Measurements from ENCODE around the gene MET. TPM values are rescaled to one million over a fixed set of nuclear protein-coding genes. Genes with fewer than 3 reads are reported as not detected.
A peak's percentile ranks its signal among the peaks of the same experiment; 100 is the strongest.

MET gene
- total RNA-seq, 1 experiment from 2014 or later: 242 TPM

DNA sequence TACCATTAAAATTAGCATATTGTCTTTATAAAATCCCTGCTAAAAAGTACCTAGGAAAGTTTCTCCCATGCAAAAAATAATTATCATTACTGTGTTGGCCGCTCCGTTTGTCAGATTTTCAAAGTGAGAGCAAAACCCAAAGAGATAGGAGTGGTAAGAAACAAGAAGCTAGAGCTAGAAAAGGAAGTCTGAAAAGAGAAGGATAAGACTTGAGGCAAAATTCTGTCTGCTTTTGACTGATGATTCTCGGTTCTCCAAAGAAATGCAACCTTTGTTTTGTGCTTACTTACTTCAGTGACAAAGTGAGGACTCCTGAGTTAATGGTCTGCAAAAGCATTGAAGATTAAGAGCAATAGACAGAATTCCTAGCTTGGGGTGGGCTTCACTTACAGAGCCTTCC lies 157.0 kb downstream of the MET start:
- Mint-ChIP-seq H3K27me3 (ENCODE audit: unreplicated experiment) (no peaks in the 10 kb centered on the region), H3K4me3 (ENCODE audit: low read depth, unreplicated experiment) (no peak overlapping the region), H3K27ac (ENCODE audit: unreplicated experiment) (peak overlapping the region; percentile 52), H3K9me3 (ENCODE audit: low read depth, unreplicated experiment) (no peaks in the 10 kb centered on the region), H3K4me1 (ENCODE audit: low read depth, unreplicated experiment) (peaks cover 10% of the 10 kb centered on the region), H3K36me3 (ENCODE audit: insufficient read depth, unreplicated experiment) (no peaks in the 10 kb centered on the region)
- CTCF ChIA-PET: no interaction called here
- DNase-seq: no peak
- TF ChIP-seq, protein P1, sequence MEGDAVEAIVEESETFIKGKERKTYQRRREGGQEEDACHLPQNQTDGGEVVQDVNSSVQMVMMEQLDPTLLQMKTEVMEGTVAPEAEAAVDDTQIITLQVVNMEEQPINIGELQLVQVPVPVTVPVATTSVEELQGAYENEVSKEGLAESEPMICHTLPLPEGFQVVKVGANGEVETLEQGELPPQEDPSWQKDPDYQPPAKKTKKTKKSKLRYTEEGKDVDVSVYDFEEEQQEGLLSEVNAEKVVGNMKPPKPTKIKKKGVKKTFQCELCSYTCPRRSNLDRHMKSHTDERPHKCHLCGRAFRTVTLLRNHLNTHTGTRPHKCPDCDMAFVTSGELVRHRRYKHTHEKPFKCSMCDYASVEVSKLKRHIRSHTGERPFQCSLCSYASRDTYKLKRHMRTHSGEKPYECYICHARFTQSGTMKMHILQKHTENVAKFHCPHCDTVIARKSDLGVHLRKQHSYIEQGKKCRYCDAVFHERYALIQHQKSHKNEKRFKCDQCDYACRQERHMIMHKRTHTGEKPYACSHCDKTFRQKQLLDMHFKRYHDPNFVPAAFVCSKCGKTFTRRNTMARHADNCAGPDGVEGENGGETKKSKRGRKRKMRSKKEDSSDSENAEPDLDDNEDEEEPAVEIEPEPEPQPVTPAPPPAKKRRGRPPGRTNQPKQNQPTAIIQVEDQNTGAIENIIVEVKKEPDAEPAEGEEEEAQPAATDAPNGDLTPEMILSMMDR (IDR thresholded peaks at IDR 0.05; ENCODE audit: unreplicated experiment): no peak
- intact Hi-C loops (cut with micrococcal nuclease; ENCODE audit: unreplicated experiment): no loop called here
- no TSS peak for BruUV-seq (replicated peaks)

DNA sequence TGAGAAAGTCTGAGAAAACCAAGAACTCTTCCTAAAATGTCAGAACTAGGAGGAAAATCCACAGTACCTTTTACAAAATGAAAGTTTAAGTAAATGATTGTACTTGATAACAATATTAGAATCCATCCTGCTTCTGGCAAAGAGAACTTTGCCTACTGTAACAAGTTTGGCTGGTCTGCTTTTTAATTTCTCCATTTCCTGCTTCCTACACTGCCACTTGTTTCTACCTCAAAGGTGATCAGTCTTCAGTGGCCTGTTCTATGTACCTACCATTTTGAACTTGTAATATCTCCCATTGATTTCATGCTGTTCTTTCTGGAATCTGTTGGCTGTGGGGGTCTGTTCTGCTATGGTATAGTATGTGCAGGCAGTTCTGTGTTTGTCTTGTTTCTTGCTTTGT lies 157.5 kb downstream of the MET start:
- no peak overlapping the region for H3K4me3 Mint-ChIP-seq (ENCODE audit: low read depth, unreplicated experiment)

DNA sequence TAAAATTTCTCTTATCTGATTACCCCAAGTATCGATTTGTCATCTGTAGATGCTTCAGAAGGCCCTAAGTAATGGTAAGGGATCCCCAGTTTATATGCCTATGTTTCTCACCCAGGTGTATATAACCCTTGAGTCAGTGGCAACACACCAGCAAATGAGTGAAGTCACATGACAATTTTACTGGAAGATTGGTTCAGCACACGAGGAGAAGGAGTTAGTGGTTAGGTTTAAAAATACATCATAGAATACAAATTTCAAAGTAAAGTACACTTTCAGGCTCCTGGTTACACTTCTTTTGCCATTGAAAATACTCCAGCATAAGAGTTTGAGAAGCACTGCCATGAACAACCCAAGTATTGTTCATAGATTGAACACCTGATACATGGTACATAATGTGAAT lies 160.7 kb downstream of the MET start:
- intact Hi-C loops (cut with micrococcal nuclease; ENCODE audit: unreplicated experiment): no loop called here
- DNase-seq: no peak
- peaks cover 35% of the 10 kb centered on the region for H3K4me1 Mint-ChIP-seq (ENCODE audit: low read depth, unreplicated experiment)
- H3K4me3 Mint-ChIP-seq (ENCODE audit: low read depth, unreplicated experiment): no peak overlapping the region
- no peaks in the 10 kb centered on the region for H3K27me3 Mint-ChIP-seq (ENCODE audit: unreplicated experiment)
- no peaks in the 10 kb centered on the region for H3K36me3 Mint-ChIP-seq (ENCODE audit: insufficient read depth, unreplicated experiment)
- CTCF ChIA-PET: no interaction called here
- H3K27ac Mint-ChIP-seq (ENCODE audit: unreplicated experiment): no peak overlapping the region
- TF ChIP-seq, protein P1 (IDR thresholded peaks at IDR 0.05; ENCODE audit: unreplicated experiment): no peak
- H3K9me3 Mint-ChIP-seq (ENCODE audit: low read depth, unreplicated experiment): no peaks in the 10 kb centered on the region
- BruUV-seq (replicated peaks): no TSS peak

More for the DNA sequence above, 157.5 kb downstream of the MET start:
- CTCF ChIA-PET: no interaction called here
- no peaks in the 10 kb centered on the region for H3K9me3 Mint-ChIP-seq (ENCODE audit: low read depth, unreplicated experiment)
- no peaks in the 10 kb centered on the region for H3K27me3 Mint-ChIP-seq (ENCODE audit: unreplicated experiment)
- no peak for DNase-seq
- H3K27ac Mint-ChIP-seq (ENCODE audit: unreplicated experiment): peak overlapping the region; percentile 52
- TF ChIP-seq, protein P1 (IDR thresholded peaks at IDR 0.05; ENCODE audit: unreplicated experiment): no peak
- H3K36me3 Mint-ChIP-seq (ENCODE audit: insufficient read depth, unreplicated experiment): no peaks in the 10 kb centered on the region
- peaks cover 15% of the 10 kb centered on the region for H3K4me1 Mint-ChIP-seq (ENCODE audit: low read depth, unreplicated experiment)
- BruUV-seq (replicated peaks): no TSS peak
- intact Hi-C loops (cut with micrococcal nuclease; ENCODE audit: unreplicated experiment): no loop called here

DNA sequence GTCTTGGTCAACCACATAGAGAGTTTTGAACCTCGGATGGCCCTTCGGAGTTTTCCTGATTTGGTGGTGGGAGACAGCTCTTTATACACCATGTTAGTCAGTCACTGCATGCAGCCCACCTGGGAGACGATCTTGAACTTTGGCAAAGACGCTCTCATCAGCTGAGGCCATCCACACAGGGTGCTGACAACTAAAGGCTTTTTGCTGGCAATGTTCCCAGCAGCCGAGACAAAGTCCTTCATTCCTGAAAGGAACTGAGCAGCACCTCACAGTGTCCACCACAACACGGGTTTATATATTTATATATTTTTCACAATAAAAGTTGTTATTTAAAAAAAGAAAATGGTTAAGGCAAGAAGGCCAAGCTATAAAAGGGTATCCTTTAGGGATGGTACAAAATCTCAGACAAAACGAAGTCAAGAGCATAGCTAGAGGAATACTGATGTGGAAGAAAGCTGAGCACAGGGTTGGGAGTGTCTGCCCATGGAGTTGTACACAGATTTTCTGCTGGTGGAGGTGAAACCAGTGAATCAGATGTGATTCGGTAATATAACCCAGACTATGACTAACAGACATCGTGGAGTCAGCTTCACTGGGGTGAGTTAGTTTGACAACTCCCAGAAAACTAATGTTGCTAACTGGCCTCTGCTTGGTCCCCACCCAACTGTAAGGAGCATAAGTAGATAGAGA lies 163.0 kb downstream of the MET start:
- TF ChIP-seq, protein P1 (IDR thresholded peaks at IDR 0.05; ENCODE audit: unreplicated experiment): no peak
- CTCF ChIA-PET: interaction anchor here (0.9 kb wide), 1 partner anchor 15 kb away, joined by 3 read pairs; no protein-coding TSS in a partner anchor
- H3K9me3 Mint-ChIP-seq (ENCODE audit: low read depth, unreplicated experiment): no peaks in the 10 kb centered on the region

More for the DNA sequence above, 163.0 kb downstream of the MET start:
- no TSS peak for BruUV-seq (replicated peaks)
- H3K36me3 Mint-ChIP-seq (ENCODE audit: insufficient read depth, unreplicated experiment): no peaks in the 10 kb centered on the region
- no peak overlapping the region for H3K4me3 Mint-ChIP-seq (ENCODE audit: low read depth, unreplicated experiment)
- H3K27me3 Mint-ChIP-seq (ENCODE audit: unreplicated experiment): no peaks in the 10 kb centered on the region
- H3K4me1 Mint-ChIP-seq (ENCODE audit: low read depth, unreplicated experiment): peaks cover 27% of the 10 kb centered on the region
- H3K27ac Mint-ChIP-seq (ENCODE audit: unreplicated experiment): no peak overlapping the region
- intact Hi-C loops (cut with micrococcal nuclease; ENCODE audit: unreplicated experiment): no loop called here
- DNase-seq: no peak

All from Calu3 (cell line).